CD8-positive, alpha-beta memory T cell (primary cell): ENCODE data around the gene TECRL. TPM values are rescaled to one million over a fixed set of nuclear protein-coding genes. Genes with fewer than 3 reads are reported as not detected.

Experiments used
- CTCF ChIA-PET: fragments of 350-600 bp; sonication (Branson Sonifier 250); formaldehyde crosslinking; loops from one replicate; lab custom pipeline; 2021; ENCODE audit warnings: antibody characterized with exemption; lab: Charles Lee
- POLR2A ChIA-PET: fragments of 350-600 bp; sonication (Branson Sonifier 250); formaldehyde crosslinking; loops from one replicate; lab custom pipeline; 2021; ENCODE audit warnings: antibody characterized with exemption; lab: Charles Lee
- DNase-seq, 5 donors: peaks; one replicate each; pipeline versions ENCODE4 v3.0.0 to v3.0.0-alpha.2; 2020 to 2022; ENCODE audit warnings: mixed read lengths in 1 of 5
- H3K27ac ChIP-seq: one replicate; pipeline ENCODE4 v1.7.0; 2013; ENCODE audit warnings: low read depth, mild to moderate bottlenecking, low read length, moderate library complexity
- H3K27me3 ChIP-seq: 2 replicates; pipeline ENCODE4 v1.7.0; 2013; ENCODE audit warnings: low read length, mild to moderate bottlenecking; ENCODE audit not compliant: insufficient read depth, poor library complexity, severe bottlenecking
- H3K36me3 ChIP-seq: 2 replicates; pipeline ENCODE4 v1.7.0; 2013; ENCODE audit warnings: mild to moderate bottlenecking, low read length, moderate library complexity; ENCODE audit not compliant: insufficient read depth
- H3K4me1 ChIP-seq: 2 replicates; pipeline ENCODE4 v1.7.0; 2013; ENCODE audit warnings: mild to moderate bottlenecking, low read length, moderate library complexity; ENCODE audit not compliant: insufficient read depth
- H3K4me3 ChIP-seq: 2 replicates; pipeline ENCODE4 v1.7.0; 2013; ENCODE audit warnings: mild to moderate bottlenecking, low read length
- H3K9me3 ChIP-seq: 2 replicates; pipeline ENCODE4 v1.7.0; 2013; ENCODE audit warnings: mild to moderate bottlenecking, low read length
- H3K27ac Mint-ChIP-seq, 8 donors: one replicate each; pipeline ENCODE4 v1.8.0; 2020 to 2021; ENCODE audit warnings: mixed read lengths in 8 of 8, mild to moderate bottlenecking in 6 of 8, inconsistent platforms in 3 of 8, moderate library complexity in 3 of 8
- H3K27me3 Mint-ChIP-seq, 2 donors: one replicate each; pipeline ENCODE4 v1.8.0; 2020 to 2021; ENCODE audit warnings: mixed read lengths in 2 of 2, mild to moderate bottlenecking in 1 of 2, moderate library complexity in 1 of 2
- H3K36me3 Mint-ChIP-seq, 3 donors: one replicate each; pipeline ENCODE4 v1.8.0; 2020 to 2021; ENCODE audit warnings: mixed read lengths in 3 of 3, inconsistent platforms in 1 of 3, mild to moderate bottlenecking in 1 of 3
- H3K4me1 Mint-ChIP-seq, 3 donors: one replicate each; pipeline ENCODE4 v1.8.0; 2020 to 2021; ENCODE audit warnings: mixed read lengths in 3 of 3, inconsistent platforms in 1 of 3, mild to moderate bottlenecking in 1 of 3
- H3K4me3 Mint-ChIP-seq, 7 donors: one replicate each; pipeline ENCODE4 v1.8.0; 2020 to 2021; ENCODE audit warnings: mixed read lengths in 7 of 7, mild to moderate bottlenecking in 6 of 7, moderate library complexity in 4 of 7, inconsistent platforms in 2 of 7
- H3K9me3 Mint-ChIP-seq, 5 donors: one replicate each; pipeline ENCODE4 v1.8.0; 2020 to 2022; ENCODE audit warnings: mixed read lengths in 5 of 5, mild to moderate bottlenecking in 3 of 5, moderate library complexity in 2 of 5, inconsistent platforms in 1 of 5
- polyA plus RNA-seq: library from polyadenylated mRNA; unstranded; fragments of 300-500 nt; fragmentation: Illumina TruSeq; gene quantifications from one replicate; pipeline ENCODE4 v1.2.3, GENCODE V29; 2021
- total RNA-seq, 2 experiments: library from RNA; stranded (reverse); gene quantifications; one replicate each; pipeline ENCODE4 v1.2.3, GENCODE V29; 2021

Gene TECRL
- total and polyA plus RNA-seq, 3 experiments from 2014 or later = not detected

- Histone ChIP-seq H3K36me3 (no peaks in the 10 kb centered on the region), H3K9me3 (no peaks in the 10 kb centered on the region), H3K27me3 (no peaks in the 10 kb centered on the region), H3K4me3 (no peak overlapping the region), H3K27ac (no peak overlapping the region), H3K4me1 (no peaks in the 10 kb centered on the region)
- POLR2A ChIA-PET = no interaction called here
- CTCF ChIA-PET = no interaction called here
- no peaks in the 10 kb centered on the region for H3K36me3 Mint-ChIP-seq
- no peak for DNase-seq
- no peaks in the 10 kb centered on the region for H3K4me1 Mint-ChIP-seq
- no peak overlapping the region for H3K4me3 Mint-ChIP-seq
- H3K9me3 Mint-ChIP-seq = peaks cover 2 to 41% (median 8%) of the 10 kb centered on the region in 5 donors
- H3K27ac Mint-ChIP-seq = no peak overlapping the region
- no peaks in the 10 kb centered on the region for H3K27me3 Mint-ChIP-seq
Measured at GRCh38 chr4:64394469-64394868, 14.8 kb downstream of the TECRL start.

- H3K36me3 ChIP-seq = no peaks in the 10 kb centered on the region
- H3K27me3 ChIP-seq = no peaks in the 10 kb centered on the region
- Mint-ChIP-seq H3K27me3 (no peaks in the 10 kb centered on the region), H3K4me1 (no peaks in the 10 kb centered on the region), H3K4me3 (no peak overlapping the region), H3K27ac (no peak overlapping the region), H3K9me3 (peaks cover 0 to 19% (median 2%) of the 10 kb centered on the region in 5 donors), H3K36me3 (no peaks in the 10 kb centered on the region)
- no peaks in the 10 kb centered on the region for H3K4me1 ChIP-seq
- POLR2A ChIA-PET = no interaction called here
- H3K4me3 ChIP-seq = no peak overlapping the region
- no peak for DNase-seq
- no peaks in the 10 kb centered on the region for H3K9me3 ChIP-seq
- no peak overlapping the region for H3K27ac ChIP-seq
- CTCF ChIA-PET = no interaction called here
Measured at GRCh38 chr4:64388252-64388651, 21.0 kb downstream of the TECRL start.

- Mint-ChIP-seq H3K4me1 (no peaks in the 10 kb centered on the region), H3K27me3 (no peaks in the 10 kb centered on the region), H3K4me3 (no peak overlapping the region), H3K36me3 (no peaks in the 10 kb centered on the region), H3K9me3 (peaks cover 0 to 17% (median 6%) of the 10 kb centered on the region in 5 donors), H3K27ac (no peak overlapping the region)
- POLR2A ChIA-PET = no interaction called here
- no peak for DNase-seq
- CTCF ChIA-PET = no interaction called here
- no peaks in the 10 kb centered on the region for H3K4me1 ChIP-seq
- no peaks in the 10 kb centered on the region for H3K27me3 ChIP-seq
- no peak overlapping the region for H3K27ac ChIP-seq
- no peaks in the 10 kb centered on the region for H3K9me3 ChIP-seq
- H3K4me3 ChIP-seq = no peak overlapping the region
- no peaks in the 10 kb centered on the region for H3K36me3 ChIP-seq
Measured at GRCh38 chr4:64385220-64385619, 24.0 kb downstream of the TECRL start.

- no peaks in the 10 kb centered on the region for H3K27me3 ChIP-seq
- H3K36me3 ChIP-seq = no peaks in the 10 kb centered on the region
- no peak overlapping the region for H3K27ac ChIP-seq
- H3K4me3 Mint-ChIP-seq = no peak overlapping the region
- CTCF ChIA-PET = no interaction called here
- no peak for DNase-seq
- H3K4me1 Mint-ChIP-seq = no peaks in the 10 kb centered on the region
- no peak overlapping the region for H3K4me3 ChIP-seq
- no peaks in the 10 kb centered on the region for H3K36me3 Mint-ChIP-seq
- H3K27ac Mint-ChIP-seq = no peak overlapping the region
- no peaks in the 10 kb centered on the region for H3K9me3 ChIP-seq
- no peaks in the 10 kb centered on the region for H3K4me1 ChIP-seq
- H3K9me3 Mint-ChIP-seq = peaks cover 2 to 20% (median 7%) of the 10 kb centered on the region in 5 donors
- POLR2A ChIA-PET = no interaction called here
- H3K27me3 Mint-ChIP-seq = no peaks in the 10 kb centered on the region
Measured at GRCh38 chr4:64384237-64385203, 24.7 kb downstream of the TECRL start.

GRCh38 chr4:64368741-64369140 lies 40.5 kb downstream of the TECRL start:
- H3K27me3 Mint-ChIP-seq = no peaks in the 10 kb centered on the region
- H3K27ac Mint-ChIP-seq = no peak overlapping the region
- H3K36me3 ChIP-seq = no peaks in the 10 kb centered on the region
- no peak overlapping the region for H3K4me3 Mint-ChIP-seq
- no peaks in the 10 kb centered on the region for H3K4me1 Mint-ChIP-seq
- ChIA-PET POLR2A (no interaction called here), CTCF (no interaction called here)
- H3K27ac ChIP-seq = no peak overlapping the region
- DNase-seq = no peak
- peaks cover 3 to 36% (median 15%) of the 10 kb centered on the region in 5 donors for H3K9me3 Mint-ChIP-seq
- H3K27me3 ChIP-seq = no peaks in the 10 kb centered on the region
- H3K4me1 ChIP-seq = no peaks in the 10 kb centered on the region
- no peak overlapping the region for H3K4me3 ChIP-seq
- H3K36me3 Mint-ChIP-seq = no peaks in the 10 kb centered on the region
- H3K9me3 ChIP-seq = no peaks in the 10 kb centered on the region

GRCh38 chr4:64361399-64361740 lies 47.9 kb downstream of the TECRL start:
- Histone ChIP-seq H3K27me3 (no peaks in the 10 kb centered on the region), H3K4me3 (no peak overlapping the region), H3K36me3 (no peaks in the 10 kb centered on the region), H3K4me1 (no peaks in the 10 kb centered on the region), H3K9me3 (no peaks in the 10 kb centered on the region), H3K27ac (no peak overlapping the region)
- no peak overlapping the region for H3K27ac Mint-ChIP-seq
- no peaks in the 10 kb centered on the region for H3K36me3 Mint-ChIP-seq
- H3K4me3 Mint-ChIP-seq = no peak overlapping the region
- H3K9me3 Mint-ChIP-seq = peaks cover 6 to 56% (median 10%) of the 10 kb centered on the region in 5 donors
- no peaks in the 10 kb centered on the region for H3K27me3 Mint-ChIP-seq
- DNase-seq = no peak
- POLR2A ChIA-PET = no interaction called here
- CTCF ChIA-PET = no interaction called here
- no peaks in the 10 kb centered on the region for H3K4me1 Mint-ChIP-seq

GRCh38 chr4:64360664-64361398 lies 48.4 kb downstream of the TECRL start:
- H3K27ac Mint-ChIP-seq = no peak overlapping the region
- DNase-seq = no peak
- Histone ChIP-seq H3K36me3 (no peaks in the 10 kb centered on the region), H3K27ac (no peak overlapping the region), H3K4me3 (no peak overlapping the region), H3K4me1 (no peaks in the 10 kb centered on the region), H3K9me3 (no peaks in the 10 kb centered on the region), H3K27me3 (no peaks in the 10 kb centered on the region)
- ChIA-PET POLR2A (no interaction called here), CTCF (no interaction called here)
- H3K4me3 Mint-ChIP-seq = peak overlapping the region in 1 of 7 donors; percentile 59
- peaks cover 6 to 52% (median 10%) of the 10 kb centered on the region in 5 donors for H3K9me3 Mint-ChIP-seq
- no peaks in the 10 kb centered on the region for H3K4me1 Mint-ChIP-seq
- H3K36me3 Mint-ChIP-seq = no peaks in the 10 kb centered on the region
- H3K27me3 Mint-ChIP-seq = no peaks in the 10 kb centered on the region

GRCh38 chr4:64359489-64359888 lies 49.8 kb downstream of the TECRL start:
- H3K4me3 Mint-ChIP-seq = no peak overlapping the region
- Histone ChIP-seq H3K27me3 (no peaks in the 10 kb centered on the region), H3K36me3 (no peaks in the 10 kb centered on the region), H3K4me1 (no peaks in the 10 kb centered on the region), H3K4me3 (no peak overlapping the region), H3K27ac (no peak overlapping the region), H3K9me3 (no peaks in the 10 kb centered on the region)
- DNase-seq = no peak
- H3K27me3 Mint-ChIP-seq = no peaks in the 10 kb centered on the region
- CTCF ChIA-PET = no interaction called here
- H3K27ac Mint-ChIP-seq = no peak overlapping the region
- POLR2A ChIA-PET = no interaction called here
- no peaks in the 10 kb centered on the region for H3K4me1 Mint-ChIP-seq
- no peaks in the 10 kb centered on the region for H3K36me3 Mint-ChIP-seq
- H3K9me3 Mint-ChIP-seq = peaks cover 4 to 46% (median 10%) of the 10 kb centered on the region in 5 donors
